ENCODE measurements around the gene RNF126. TPM values are rescaled to one million over a fixed set of nuclear protein-coding genes. Genes with fewer than 3 reads are reported as not detected.

RNF126 gene
- total RNA-seq, 1 donor from 2014 or later: 12.0 TPM

DNA sequence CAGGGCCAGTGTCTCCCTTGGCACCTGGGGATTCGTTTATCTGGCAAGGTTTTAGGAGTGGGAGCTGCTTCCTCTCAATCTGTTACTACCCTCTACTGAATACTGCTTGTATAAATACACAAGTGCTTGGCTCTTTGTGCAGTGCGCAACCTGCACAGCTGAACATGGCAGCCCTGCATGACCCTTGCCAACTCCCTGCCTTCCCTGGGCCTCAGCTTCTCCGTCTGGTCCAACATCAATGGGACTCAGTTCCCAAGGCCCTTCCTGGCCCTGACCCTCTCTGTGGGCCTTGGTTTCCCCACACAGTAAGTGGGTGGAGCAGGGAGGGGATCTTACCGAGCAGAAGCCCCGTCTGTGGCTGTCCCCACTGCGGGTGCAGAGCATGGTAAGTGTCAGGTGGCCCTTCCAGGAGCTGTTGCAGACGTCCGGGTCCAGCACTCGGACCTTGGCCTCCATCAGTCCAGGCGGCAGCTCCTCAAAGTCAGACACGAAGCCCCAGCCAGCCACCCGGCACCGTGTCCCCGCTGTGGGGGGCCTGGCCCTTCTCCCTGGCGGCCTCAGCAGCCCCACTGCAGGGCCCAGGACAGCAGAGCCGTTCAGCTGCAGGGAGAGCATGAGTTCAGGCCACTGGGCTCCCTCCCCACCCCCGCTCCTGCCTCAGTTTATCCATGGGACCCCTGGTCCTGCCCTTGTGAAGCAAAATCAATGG, 23.7 kb upstream of the RNF126 start:
- Histone ChIP-seq H3K9me3 (ENCODE audit: control insufficient read depth in 3 of 3, low read length in 3 of 3) (no peaks in the 10 kb centered on the region), H3K4me3 (ENCODE audit: low read length in 3 of 3) (no peak overlapping the region), H3K4me1 (ENCODE audit: control insufficient read depth in 3 of 3, insufficient read depth in 3 of 3, low read length in 3 of 3) (no peaks in the 10 kb centered on the region), H3K27ac (ENCODE audit: low read depth, low read length) (no peak overlapping the region), H3K27me3 (ENCODE audit: control insufficient read depth in 3 of 3, insufficient read depth in 3 of 3, low read length in 3 of 3) (peaks cover 0 to 7% (median 5%) of the 10 kb centered on the region in 3 donors), H3K36me3 (ENCODE audit: control insufficient read depth in 3 of 3, insufficient read depth in 3 of 3, low read length in 3 of 3) (no peaks in the 10 kb centered on the region), H3K9ac (ENCODE audit: low read depth in 1 of 3, low read length in 3 of 3) (no peak overlapping the region)

DNA sequence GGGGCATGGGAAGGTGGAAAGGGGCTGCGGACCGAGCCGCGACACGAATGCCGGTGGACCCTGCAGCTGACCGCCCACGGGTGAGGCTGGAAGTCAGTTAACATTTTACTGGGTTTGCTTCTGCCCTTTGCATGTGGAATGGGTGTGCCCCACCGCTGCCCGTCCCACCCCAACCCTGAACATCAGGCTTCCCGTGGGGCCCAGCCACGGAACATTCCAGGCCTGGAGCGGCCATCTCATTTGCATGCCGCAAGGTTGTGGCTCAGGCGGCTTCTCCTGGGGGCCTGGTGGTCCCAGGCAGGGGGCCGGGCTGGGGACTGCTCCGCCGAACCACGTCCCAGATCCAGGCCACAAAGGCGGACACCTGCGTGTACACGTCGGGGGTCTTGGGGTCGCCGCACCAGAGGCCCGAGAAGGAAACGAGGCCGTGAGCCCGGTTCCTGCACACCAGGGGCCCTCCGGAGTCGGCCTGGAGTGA, 22.5 kb upstream of the RNF126 start:
- Histone ChIP-seq H3K4me1 (ENCODE audit: control insufficient read depth in 3 of 3, insufficient read depth in 3 of 3, low read length in 3 of 3) (peaks cover 0 to 3% (median 0%) of the 10 kb centered on the region in 3 donors), H3K36me3 (ENCODE audit: control insufficient read depth in 3 of 3, insufficient read depth in 3 of 3, low read length in 3 of 3) (no peaks in the 10 kb centered on the region), H3K4me3 (ENCODE audit: low read length in 3 of 3) (no peak overlapping the region), H3K27ac (ENCODE audit: low read depth, low read length) (no peak overlapping the region), H3K9me3 (ENCODE audit: control insufficient read depth in 3 of 3, low read length in 3 of 3) (no peaks in the 10 kb centered on the region), H3K27me3 (ENCODE audit: control insufficient read depth in 3 of 3, insufficient read depth in 3 of 3, low read length in 3 of 3) (peaks cover 0 to 7% (median 1%) of the 10 kb centered on the region in 3 donors), H3K9ac (ENCODE audit: low read depth in 1 of 3, low read length in 3 of 3) (no peak overlapping the region)

DNA sequence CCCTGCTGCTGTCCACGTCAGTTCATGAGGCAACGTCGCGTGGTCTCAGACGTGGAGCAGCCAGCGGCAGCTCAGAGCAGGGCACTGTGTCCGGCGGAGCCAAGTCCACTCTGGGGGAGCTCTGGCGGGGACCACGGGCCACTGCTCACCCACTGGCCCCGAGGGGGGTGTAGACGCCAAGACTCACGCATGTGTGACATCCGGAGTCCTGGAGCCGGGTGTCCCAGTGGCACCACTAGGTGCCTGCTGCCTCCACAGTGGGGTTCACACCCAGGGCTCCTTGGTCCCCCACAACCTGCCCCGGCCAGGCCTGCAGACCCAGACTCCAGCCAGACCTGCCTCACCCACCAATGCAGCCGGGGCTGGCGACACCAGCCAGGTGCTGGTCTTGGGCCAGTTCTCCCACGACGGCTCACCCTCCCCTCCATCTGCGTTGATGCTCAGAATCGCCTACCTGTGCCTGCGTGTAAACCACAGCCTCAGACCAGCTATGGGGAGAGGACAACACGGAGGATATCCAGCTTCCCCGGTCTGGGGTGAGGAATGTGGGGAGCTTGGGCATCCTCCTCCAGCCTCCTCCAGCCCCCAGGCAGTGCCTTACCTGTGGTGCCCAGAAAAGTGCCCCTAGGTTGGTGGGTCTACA, 19.8 kb upstream of the RNF126 start:
- Histone ChIP-seq H3K9ac (ENCODE audit: low read depth in 1 of 3, low read length in 3 of 3) (no peak overlapping the region), H3K27ac (ENCODE audit: low read depth, low read length) (no peak overlapping the region), H3K4me1 (ENCODE audit: control insufficient read depth in 3 of 3, insufficient read depth in 3 of 3, low read length in 3 of 3) (peaks cover 8 to 14% (median 8%) of the 10 kb centered on the region in 3 donors), H3K4me3 (ENCODE audit: low read length in 3 of 3) (no peak overlapping the region), H3K36me3 (ENCODE audit: control insufficient read depth in 3 of 3, insufficient read depth in 3 of 3, low read length in 3 of 3) (no peaks in the 10 kb centered on the region), H3K27me3 (ENCODE audit: control insufficient read depth in 3 of 3, insufficient read depth in 3 of 3, low read length in 3 of 3) (no peaks in the 10 kb centered on the region), H3K9me3 (ENCODE audit: control insufficient read depth in 3 of 3, low read length in 3 of 3) (no peaks in the 10 kb centered on the region)

DNA sequence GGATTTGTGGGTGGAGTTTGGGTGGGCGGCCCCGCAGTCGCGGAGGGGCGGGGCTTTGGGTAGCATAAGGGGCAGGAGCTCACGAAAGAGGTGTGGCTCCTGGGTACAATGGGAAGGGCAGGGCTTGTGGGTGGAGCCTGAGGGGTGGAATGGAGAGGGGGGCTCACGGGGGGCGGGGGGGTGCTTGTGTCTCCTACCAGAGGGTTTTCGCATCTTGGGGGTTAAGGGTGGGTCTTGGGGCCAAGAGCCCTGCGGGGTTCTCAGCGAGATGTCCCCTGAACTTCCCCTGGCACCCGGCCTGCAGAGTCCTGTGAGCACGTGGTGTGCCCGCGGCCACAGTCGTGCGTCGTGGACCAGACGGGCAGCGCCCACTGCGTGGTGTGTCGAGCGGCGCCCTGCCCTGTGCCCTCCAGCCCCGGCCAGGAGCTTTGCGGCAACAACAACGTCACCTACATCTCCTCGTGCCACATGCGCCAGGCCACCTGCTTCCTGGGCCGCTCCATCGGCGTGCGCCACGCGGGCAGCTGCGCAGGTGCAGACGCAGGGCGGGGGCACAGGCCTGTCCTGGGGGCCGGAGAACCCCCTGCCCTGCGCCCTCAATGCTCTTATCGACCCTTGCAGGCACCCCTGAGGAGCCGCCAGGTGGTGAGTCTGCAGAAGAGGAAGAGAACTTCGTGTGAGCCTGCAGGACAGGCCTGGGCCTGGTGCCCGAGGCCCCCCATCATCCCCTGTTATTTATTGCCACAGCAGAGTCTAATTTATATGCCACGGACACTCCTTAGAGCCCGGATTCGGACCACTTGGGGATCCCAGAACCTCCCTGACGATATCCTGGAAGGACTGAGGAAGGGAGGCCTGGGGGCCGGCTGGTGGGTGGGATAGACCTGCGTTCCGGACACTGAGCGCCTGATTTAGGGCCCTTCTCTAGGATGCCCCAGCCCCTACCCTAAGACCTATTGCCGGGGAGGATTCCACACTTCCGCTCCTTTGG, 18.3 kb upstream of the RNF126 start:
- Histone ChIP-seq H3K27ac (ENCODE audit: low read depth, low read length) (peak overlapping the region; percentile 78), H3K4me1 (ENCODE audit: control insufficient read depth in 3 of 3, insufficient read depth in 3 of 3, low read length in 3 of 3) (peaks cover 10 to 24% (median 19%) of the 10 kb centered on the region in 3 donors), H3K9ac (ENCODE audit: low read depth in 1 of 3, low read length in 3 of 3) (peak overlapping the region in 1 of 3 donors; percentile 39), H3K27me3 (ENCODE audit: control insufficient read depth in 3 of 3, insufficient read depth in 3 of 3, low read length in 3 of 3) (peaks cover 4 to 5% (median 4%) of the 10 kb centered on the region in 3 donors), H3K9me3 (ENCODE audit: control insufficient read depth in 3 of 3, low read length in 3 of 3) (no peaks in the 10 kb centered on the region), H3K4me3 (ENCODE audit: low read length in 3 of 3) (peak overlapping the region in 2 of 3 donors; percentile 63 to 77), H3K36me3 (ENCODE audit: control insufficient read depth in 3 of 3, insufficient read depth in 3 of 3, low read length in 3 of 3) (no peaks in the 10 kb centered on the region)

DNA sequence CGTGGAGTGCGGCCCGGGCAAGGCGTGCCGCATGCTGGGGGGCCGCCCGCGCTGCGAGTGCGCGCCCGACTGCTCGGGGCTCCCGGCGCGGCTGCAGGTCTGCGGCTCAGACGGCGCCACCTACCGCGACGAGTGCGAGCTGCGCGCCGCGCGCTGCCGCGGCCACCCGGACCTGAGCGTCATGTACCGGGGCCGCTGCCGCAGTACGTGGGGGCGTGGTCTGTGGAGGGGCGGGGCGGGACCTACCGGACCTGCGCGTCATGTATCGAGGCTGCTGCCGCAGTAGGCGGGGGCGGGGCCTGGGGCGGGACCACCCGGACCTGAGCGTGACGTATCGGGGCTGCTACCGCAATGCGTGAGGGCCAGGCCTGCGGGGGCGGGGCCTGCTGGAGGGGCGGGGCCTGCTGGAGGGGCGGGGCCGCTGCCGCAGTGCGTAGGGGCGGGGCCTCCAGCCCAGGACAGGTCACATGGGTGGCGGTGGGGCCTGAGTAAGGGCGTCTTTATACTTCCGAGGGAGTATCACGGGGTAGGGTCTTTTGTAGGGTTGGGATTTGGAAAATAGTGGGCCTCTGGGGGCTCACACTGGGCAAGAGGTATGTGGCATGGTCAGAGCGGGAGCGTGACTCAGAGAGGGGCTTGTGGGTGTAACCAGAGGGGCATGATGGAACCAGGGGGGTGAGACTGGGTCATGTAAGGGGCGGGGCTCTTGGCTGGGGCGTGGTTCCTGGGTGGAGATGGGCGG, 17.4 kb upstream of the RNF126 start:
- H3K27ac ChIP-seq (ENCODE audit: low read depth, low read length): peak overlapping the region; percentile 78
- no peaks in the 10 kb centered on the region for H3K36me3 ChIP-seq (ENCODE audit: control insufficient read depth in 3 of 3, insufficient read depth in 3 of 3, low read length in 3 of 3)
- peaks cover 5 to 9% (median 9%) of the 10 kb centered on the region in 3 donors for H3K27me3 ChIP-seq (ENCODE audit: control insufficient read depth in 3 of 3, insufficient read depth in 3 of 3, low read length in 3 of 3)
- H3K4me3 ChIP-seq (ENCODE audit: low read length in 3 of 3): peak overlapping the region; percentile 68 to 78 (median 70)
- H3K9ac ChIP-seq (ENCODE audit: low read depth in 1 of 3, low read length in 3 of 3): peak overlapping the region; percentile 70 to 86 (median 70)
- H3K4me1 ChIP-seq (ENCODE audit: control insufficient read depth in 3 of 3, insufficient read depth in 3 of 3, low read length in 3 of 3): peaks cover 13 to 28% (median 24%) of the 10 kb centered on the region in 3 donors
- H3K9me3 ChIP-seq (ENCODE audit: control insufficient read depth in 3 of 3, low read length in 3 of 3): no peaks in the 10 kb centered on the region

DNA sequence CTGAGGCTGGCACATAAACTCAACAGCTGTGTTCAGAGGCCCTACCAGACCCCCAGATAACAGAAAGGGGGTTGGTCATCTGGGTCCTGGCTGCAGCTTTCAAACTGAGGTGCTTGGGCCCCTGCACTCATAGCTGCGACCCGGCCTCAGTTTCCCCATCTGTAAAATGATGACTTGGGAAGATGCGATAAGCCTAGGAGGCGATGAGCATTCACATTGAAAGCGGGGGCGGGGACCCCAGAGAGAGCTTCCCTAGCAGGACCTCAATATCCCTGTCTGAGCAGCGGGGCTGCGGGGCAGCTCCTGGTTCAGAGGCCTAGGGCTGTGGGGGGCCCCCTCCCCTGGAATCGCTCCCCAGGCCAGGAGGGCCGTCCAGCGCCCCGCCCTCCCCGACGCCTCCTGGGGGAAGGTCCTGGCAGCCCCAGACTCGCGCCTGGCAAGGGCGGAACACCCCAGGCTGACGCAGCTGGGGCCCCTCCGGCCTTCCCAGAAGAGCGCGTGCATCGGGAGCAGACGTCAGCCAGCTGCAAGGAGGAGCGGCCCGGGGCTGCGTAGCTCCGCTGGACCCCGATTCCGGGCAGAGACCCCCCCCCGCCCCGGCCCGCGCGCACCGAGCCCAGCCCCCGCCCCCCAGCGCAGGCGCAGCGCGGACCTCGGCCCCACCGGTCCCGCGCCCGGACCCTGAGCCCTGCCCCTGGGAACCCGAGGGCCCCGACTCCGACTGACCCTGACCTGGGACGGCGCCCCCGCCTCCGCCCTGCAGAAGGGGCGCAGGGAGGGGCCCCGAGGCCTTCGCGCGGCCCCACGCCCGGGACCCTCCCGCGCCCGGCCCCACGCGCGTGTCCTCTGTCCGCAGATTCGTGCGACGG, 16.6 kb upstream of the RNF126 start:
- peak overlapping the region in 2 of 3 donors; percentile 68 to 78 for H3K4me3 ChIP-seq (ENCODE audit: low read length in 3 of 3)
- peaks cover 17 to 29% (median 29%) of the 10 kb centered on the region in 3 donors for H3K4me1 ChIP-seq (ENCODE audit: control insufficient read depth in 3 of 3, insufficient read depth in 3 of 3, low read length in 3 of 3)
- H3K27ac ChIP-seq (ENCODE audit: low read depth, low read length): peak overlapping the region; percentile 69
- H3K9ac ChIP-seq (ENCODE audit: low read depth in 1 of 3, low read length in 3 of 3): peak overlapping the region; percentile 70 to 86 (median 70)
- H3K9me3 ChIP-seq (ENCODE audit: control insufficient read depth in 3 of 3, low read length in 3 of 3): no peaks in the 10 kb centered on the region
- peaks cover 10 to 17% (median 16%) of the 10 kb centered on the region in 3 donors for H3K27me3 ChIP-seq (ENCODE audit: control insufficient read depth in 3 of 3, insufficient read depth in 3 of 3, low read length in 3 of 3)
- no peaks in the 10 kb centered on the region for H3K36me3 ChIP-seq (ENCODE audit: control insufficient read depth in 3 of 3, insufficient read depth in 3 of 3, low read length in 3 of 3)

DNA sequence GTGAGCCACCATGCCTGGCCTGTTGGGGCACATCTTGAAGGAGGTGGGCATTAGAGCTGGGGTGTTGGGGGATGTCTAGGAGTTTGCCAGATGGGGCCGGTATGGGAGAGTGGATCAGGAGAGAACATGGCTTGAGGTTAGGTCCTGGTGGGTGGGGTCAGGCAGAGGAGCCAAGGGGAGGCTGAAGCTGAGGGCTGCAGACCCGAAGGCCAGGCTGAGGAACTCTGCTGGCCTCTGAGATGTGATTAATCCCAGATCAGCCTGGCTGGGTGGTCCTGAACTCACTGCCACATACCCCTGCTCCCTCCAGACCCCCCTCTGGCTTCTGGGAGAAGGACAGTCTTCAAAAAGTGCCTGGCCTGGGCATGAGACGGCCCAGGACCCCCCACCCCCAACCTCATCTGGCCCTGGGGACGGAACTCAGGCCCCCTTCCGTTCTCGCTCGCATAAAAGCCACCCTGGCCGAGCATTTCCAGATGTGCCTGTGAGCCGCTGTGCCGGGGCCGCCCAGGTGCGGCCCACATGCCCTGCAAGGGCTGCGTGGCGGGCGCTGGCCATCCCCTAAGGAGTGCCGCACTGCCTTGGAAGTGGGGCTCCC, 15.9 kb upstream of the RNF126 start:
- no peaks in the 10 kb centered on the region for H3K36me3 ChIP-seq (ENCODE audit: control insufficient read depth in 3 of 3, insufficient read depth in 3 of 3, low read length in 3 of 3)
- H3K9me3 ChIP-seq (ENCODE audit: control insufficient read depth in 3 of 3, low read length in 3 of 3): no peaks in the 10 kb centered on the region
- H3K9ac ChIP-seq (ENCODE audit: low read depth in 1 of 3, low read length in 3 of 3): peak overlapping the region in 1 of 3 donors; percentile 62
- H3K27me3 ChIP-seq (ENCODE audit: control insufficient read depth in 3 of 3, insufficient read depth in 3 of 3, low read length in 3 of 3): peaks cover 13 to 20% (median 16%) of the 10 kb centered on the region in 3 donors
- peak overlapping the region in 1 of 3 donors; percentile 68 for H3K4me3 ChIP-seq (ENCODE audit: low read length in 3 of 3)
- H3K27ac ChIP-seq (ENCODE audit: low read depth, low read length): peak overlapping the region; percentile 61
- peaks cover 22 to 29% (median 29%) of the 10 kb centered on the region in 3 donors for H3K4me1 ChIP-seq (ENCODE audit: control insufficient read depth in 3 of 3, insufficient read depth in 3 of 3, low read length in 3 of 3)

DNA sequence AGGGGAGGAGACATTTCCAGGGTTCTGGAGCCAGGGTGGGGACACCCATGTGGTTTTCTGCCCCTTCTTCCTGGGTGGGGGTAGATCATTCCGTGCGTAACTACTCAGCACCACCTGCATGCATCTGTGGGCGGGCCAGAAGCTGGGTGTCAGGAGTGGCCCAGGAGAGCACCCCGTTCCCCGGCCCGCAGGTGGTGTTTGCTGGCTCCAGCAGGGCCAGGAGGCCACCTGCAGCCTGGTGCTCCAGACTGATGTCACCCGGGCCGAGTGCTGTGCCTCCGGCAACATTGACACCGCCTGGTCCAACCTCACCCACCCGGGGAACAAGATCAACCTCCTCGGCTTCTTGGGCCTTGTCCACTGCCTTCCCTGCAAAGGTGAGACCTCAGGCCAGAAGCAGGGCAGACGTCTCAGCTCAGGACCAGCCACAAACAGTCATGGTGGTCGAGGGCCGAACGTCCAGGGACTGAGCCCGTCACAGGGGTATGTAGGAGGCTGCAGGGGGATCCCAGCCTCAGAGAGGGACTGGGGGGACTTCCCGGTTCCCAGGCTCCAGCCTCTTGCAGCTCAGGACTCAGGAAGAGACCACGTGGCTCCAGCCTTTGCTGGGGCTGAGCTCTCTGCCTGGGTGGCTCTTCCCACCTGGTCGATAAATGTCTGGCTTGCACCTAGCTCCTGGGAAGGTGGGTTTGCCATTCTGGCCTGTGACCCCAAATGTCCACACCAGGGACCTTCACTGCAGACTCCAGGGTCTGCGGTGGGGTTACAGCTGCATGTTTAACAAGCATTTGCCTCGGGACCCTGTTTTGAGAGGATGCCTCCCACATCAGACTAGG, 14.8 kb upstream of the RNF126 start:
- Histone ChIP-seq H3K27ac (ENCODE audit: low read depth, low read length) (peak overlapping the region; percentile 61), H3K9ac (ENCODE audit: low read depth in 1 of 3, low read length in 3 of 3) (peak overlapping the region in 2 of 3 donors; percentile 21 to 25), H3K36me3 (ENCODE audit: control insufficient read depth in 3 of 3, insufficient read depth in 3 of 3, low read length in 3 of 3) (no peaks in the 10 kb centered on the region), H3K9me3 (ENCODE audit: control insufficient read depth in 3 of 3, low read length in 3 of 3) (no peaks in the 10 kb centered on the region), H3K4me3 (ENCODE audit: low read length in 3 of 3) (peak overlapping the region in 2 of 3 donors; percentile 14 to 30), H3K4me1 (ENCODE audit: control insufficient read depth in 3 of 3, insufficient read depth in 3 of 3, low read length in 3 of 3) (peaks cover 22 to 29% (median 29%) of the 10 kb centered on the region in 3 donors), H3K27me3 (ENCODE audit: control insufficient read depth in 3 of 3, insufficient read depth in 3 of 3, low read length in 3 of 3) (peaks cover 16 to 20% (median 16%) of the 10 kb centered on the region in 3 donors)
